NCI-H2196 treated with DMSO at 0.1 percent for 48 hours (cell line): Measurements from ENCODE around the gene ADAMTS17.

Experiments
- DNase-seq: peaks from one replicate; lab custom pipeline; 2025; ENCODE audit not compliant: unreplicated experiment; lab: John Stamatoyannopoulos, UW

ADAMTS17 gene

GRCh38 chr15:100310041-100310405 lies 31.8 kb downstream of the ADAMTS17 start:
- DNase-seq, result no peak

GRCh38 chr15:100309109-100310040 lies 32.4 kb downstream of the ADAMTS17 start:
- no peak for DNase-seq

GRCh38 chr15:100308608-100309007 lies 33.2 kb downstream of the ADAMTS17 start:
- no peak for DNase-seq

- DNase-seq, result no peak
Measured at GRCh38 chr15:100308213-100308600, 33.6 kb downstream of the ADAMTS17 start.

GRCh38 chr15:100307241-100308212 lies 34.2 kb downstream of the ADAMTS17 start:
- no peak for DNase-seq

GRCh38 chr15:100306098-100306497 lies 35.7 kb downstream of the ADAMTS17 start:
- no peak for DNase-seq

- DNase-seq, result no peak
Measured at GRCh38 chr15:100301910-100302431, 39.8 kb downstream of the ADAMTS17 start.

- no peak for DNase-seq
Measured at GRCh38 chr15:100298257-100298656, 43.5 kb downstream of the ADAMTS17 start.

GRCh38 chr15:100297812-100298211 lies 44.0 kb downstream of the ADAMTS17 start:
- DNase-seq, result no peak

- no peak for DNase-seq
Measured at GRCh38 chr15:100295939-100296565, 45.7 kb downstream of the ADAMTS17 start.

GRCh38 chr15:100292010-100292409 lies 49.8 kb downstream of the ADAMTS17 start:
- DNase-seq, result no peak

- no peak for DNase-seq
Measured at GRCh38 chr15:100291106-100291505, 50.7 kb downstream of the ADAMTS17 start.

- no peak for DNase-seq
Measured at GRCh38 chr15:100285641-100286295, 56.0 kb downstream of the ADAMTS17 start.

- DNase-seq, result no peak
Measured at GRCh38 chr15:100284701-100285100, 57.1 kb downstream of the ADAMTS17 start.

- no peak for DNase-seq
Measured at GRCh38 chr15:100284191-100284590, 57.6 kb downstream of the ADAMTS17 start.

GRCh38 chr15:100281096-100281917 lies 60.5 kb downstream of the ADAMTS17 start:
- DNase-seq, result no peak

GRCh38 chr15:100279849-100280248 lies 61.9 kb downstream of the ADAMTS17 start:
- no peak for DNase-seq

- DNase-seq, result no peak
Measured at GRCh38 chr15:100279446-100279845, 62.3 kb downstream of the ADAMTS17 start.

GRCh38 chr15:100278596-100279380 lies 63.0 kb downstream of the ADAMTS17 start:
- DNase-seq, result no peak
